ENCODE results near the gene AGPAT3. TPM values are rescaled to one million over a fixed set of nuclear protein-coding genes. Genes with fewer than 3 reads are reported as not detected.

The AGPAT3 gene
- total and polyA plus RNA-seq, 2 donors (not counting 1 experiment from before 2014, with no cell fraction given): 29.4 to 44.9 TPM

DNA sequence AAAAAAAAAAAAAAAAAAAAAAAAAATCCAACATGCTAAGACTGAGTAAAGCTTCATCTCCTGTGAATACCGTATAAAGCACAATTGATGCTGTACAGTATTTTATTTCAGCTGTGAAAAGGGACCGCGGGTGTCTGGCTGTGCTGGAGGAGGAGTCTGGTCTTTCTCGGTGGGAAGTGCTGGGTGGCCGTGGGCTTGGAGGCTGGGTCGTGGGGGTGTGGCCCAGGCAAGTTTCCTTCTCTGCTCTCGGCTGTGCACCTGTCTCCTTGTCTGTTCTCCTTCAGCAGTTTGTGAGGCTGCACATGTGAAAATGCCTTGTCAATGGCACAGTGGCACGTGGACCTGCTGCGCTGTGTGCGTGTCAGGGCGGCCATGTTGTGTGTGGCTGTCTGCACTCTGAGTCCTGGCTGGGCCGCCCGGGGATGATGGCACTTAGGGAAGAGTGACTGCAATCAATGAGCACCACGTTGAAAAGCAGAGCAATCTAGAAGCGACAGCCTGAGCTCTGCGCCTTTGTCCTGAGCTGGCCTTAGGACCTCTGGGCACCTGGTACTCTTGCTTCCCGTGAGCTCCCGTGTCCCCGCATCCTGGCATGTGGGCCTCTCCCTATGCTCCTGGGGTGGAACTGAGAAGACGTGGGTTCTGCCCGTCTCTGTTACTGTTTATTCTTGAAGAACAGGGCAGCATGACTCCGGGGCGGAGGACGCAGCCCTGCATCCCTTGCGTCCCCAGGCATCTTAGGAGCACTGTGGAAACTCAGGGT, 14.5 kb downstream of the AGPAT3 start:
- H3K4me2 ChIP-seq (ENCODE audit: extremely low read depth, insufficient read depth, low read length): no peak overlapping the region
- no peaks in the 10 kb centered on the region for H4K20me1 ChIP-seq (ENCODE audit: control insufficient read depth, extremely low read depth, insufficient read depth, low read length)
- H3K9me3 ChIP-seq (ENCODE audit: control insufficient read depth, insufficient read depth, low read depth, low read length): no peaks in the 10 kb centered on the region
- no peak overlapping the region for H2AFZ ChIP-seq (ENCODE audit: low read length)
- TF ChIP-seq, protein P1, sequence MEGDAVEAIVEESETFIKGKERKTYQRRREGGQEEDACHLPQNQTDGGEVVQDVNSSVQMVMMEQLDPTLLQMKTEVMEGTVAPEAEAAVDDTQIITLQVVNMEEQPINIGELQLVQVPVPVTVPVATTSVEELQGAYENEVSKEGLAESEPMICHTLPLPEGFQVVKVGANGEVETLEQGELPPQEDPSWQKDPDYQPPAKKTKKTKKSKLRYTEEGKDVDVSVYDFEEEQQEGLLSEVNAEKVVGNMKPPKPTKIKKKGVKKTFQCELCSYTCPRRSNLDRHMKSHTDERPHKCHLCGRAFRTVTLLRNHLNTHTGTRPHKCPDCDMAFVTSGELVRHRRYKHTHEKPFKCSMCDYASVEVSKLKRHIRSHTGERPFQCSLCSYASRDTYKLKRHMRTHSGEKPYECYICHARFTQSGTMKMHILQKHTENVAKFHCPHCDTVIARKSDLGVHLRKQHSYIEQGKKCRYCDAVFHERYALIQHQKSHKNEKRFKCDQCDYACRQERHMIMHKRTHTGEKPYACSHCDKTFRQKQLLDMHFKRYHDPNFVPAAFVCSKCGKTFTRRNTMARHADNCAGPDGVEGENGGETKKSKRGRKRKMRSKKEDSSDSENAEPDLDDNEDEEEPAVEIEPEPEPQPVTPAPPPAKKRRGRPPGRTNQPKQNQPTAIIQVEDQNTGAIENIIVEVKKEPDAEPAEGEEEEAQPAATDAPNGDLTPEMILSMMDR (conservative IDR thresholded peaks at IDR 0.05 in 1 of 2, IDR thresholded peaks at IDR 0.05 in 1 of 2; ENCODE audit: low read depth in 1 of 2, low read length in 2 of 2): no peak
- H3K36me3 ChIP-seq (ENCODE audit: control insufficient read depth, insufficient read depth, low read length): no peaks in the 10 kb centered on the region
- no peak overlapping the region for H3K9ac ChIP-seq (ENCODE audit: insufficient read depth, low read length)
- H3K79me2 ChIP-seq (ENCODE audit: control insufficient read depth, insufficient read depth, low read length): peaks cover 14% of the 10 kb centered on the region
- DNase-seq (ENCODE audit: low read depth in 2 of 2): no peak
- no peak overlapping the region for H3K4me3 ChIP-seq (replicated peaks in 1 of 4; ENCODE audit: control extremely low read depth in 1 of 4, insufficient read depth in 1 of 4, low read depth in 3 of 4, low read length in 4 of 4)
- H3K27ac ChIP-seq (ENCODE audit: insufficient read depth, low read length): no peak overlapping the region
- H3K27me3 ChIP-seq (ENCODE audit: control insufficient read depth, insufficient read depth, low read length): no peaks in the 10 kb centered on the region
- H3K4me1 ChIP-seq (ENCODE audit: control insufficient read depth, extremely low read depth, insufficient read depth, low read length): peaks cover 3% of the 10 kb centered on the region

DNA sequence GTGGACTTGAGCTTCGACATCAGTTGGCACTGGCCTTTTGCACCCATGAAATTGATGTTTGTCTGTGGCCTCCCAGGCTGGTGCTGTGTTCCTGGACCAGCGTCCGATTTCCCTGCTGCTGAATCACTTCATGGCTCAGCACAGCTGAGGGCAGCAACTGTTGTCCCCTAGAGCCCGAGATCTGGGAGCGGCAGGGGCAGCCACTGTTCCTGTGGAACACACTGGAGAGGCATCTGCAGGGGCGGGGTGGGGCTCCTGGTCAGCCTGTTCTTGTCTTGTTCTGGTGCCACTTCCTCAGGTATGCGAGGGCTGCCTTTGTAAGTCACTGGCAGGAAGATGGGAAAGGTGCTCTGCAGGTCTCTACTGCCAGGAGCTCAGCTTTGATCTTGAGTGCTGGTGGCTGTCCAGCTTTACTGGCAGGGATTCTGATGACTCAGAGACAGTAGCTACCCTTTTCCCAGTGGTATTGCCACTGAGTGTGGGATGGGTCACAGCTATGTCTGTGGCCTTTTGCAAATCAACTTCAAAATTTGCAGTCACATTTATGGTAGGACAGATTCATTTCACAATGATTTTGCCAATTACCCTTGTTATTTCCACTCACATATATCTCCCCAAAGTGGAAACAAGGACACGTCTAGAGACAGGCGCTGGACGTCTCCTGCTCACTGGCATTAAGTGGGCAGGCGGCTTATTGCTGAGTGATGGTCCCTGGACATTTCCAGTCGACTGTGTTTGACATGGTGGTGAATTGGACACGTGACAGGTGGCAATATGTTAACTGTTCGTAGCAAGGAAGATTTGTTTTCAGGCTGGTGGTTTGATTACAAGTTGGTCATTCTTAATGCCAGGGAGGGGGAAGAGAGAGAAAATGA, 15.3 kb downstream of the AGPAT3 start:
- peak in 1 of 2 donors; percentile 41 for DNase-seq (ENCODE audit: low read depth in 2 of 2)
- Histone ChIP-seq H3K4me2 (ENCODE audit: extremely low read depth, insufficient read depth, low read length) (no peak overlapping the region), H3K36me3 (ENCODE audit: control insufficient read depth, insufficient read depth, low read length) (no peaks in the 10 kb centered on the region), H2AFZ (ENCODE audit: low read length) (no peak overlapping the region), H3K27ac (ENCODE audit: insufficient read depth, low read length) (no peak overlapping the region), H3K79me2 (ENCODE audit: control insufficient read depth, insufficient read depth, low read length) (peaks cover 20% of the 10 kb centered on the region), H3K9me3 (ENCODE audit: control insufficient read depth, insufficient read depth, low read depth, low read length) (no peaks in the 10 kb centered on the region), H3K27me3 (ENCODE audit: control insufficient read depth, insufficient read depth, low read length) (no peaks in the 10 kb centered on the region), H3K4me1 (ENCODE audit: control insufficient read depth, extremely low read depth, insufficient read depth, low read length) (peaks cover 3% of the 10 kb centered on the region), H3K4me3 (replicated peaks in 1 of 4; ENCODE audit: control extremely low read depth in 1 of 4, insufficient read depth in 1 of 4, low read depth in 3 of 4, low read length in 4 of 4) (no peak overlapping the region), H3K9ac (ENCODE audit: insufficient read depth, low read length) (no peak overlapping the region), H4K20me1 (ENCODE audit: control insufficient read depth, extremely low read depth, insufficient read depth, low read length) (no peaks in the 10 kb centered on the region)
- no peak for TF ChIP-seq EZH2 (IDR thresholded peaks at IDR 0.05; ENCODE audit: low read length, missing control alignments)
- TF ChIP-seq, protein P1 (conservative IDR thresholded peaks at IDR 0.05 in 1 of 2, IDR thresholded peaks at IDR 0.05 in 1 of 2; ENCODE audit: low read depth in 1 of 2, low read length in 2 of 2): no peak

DNA sequence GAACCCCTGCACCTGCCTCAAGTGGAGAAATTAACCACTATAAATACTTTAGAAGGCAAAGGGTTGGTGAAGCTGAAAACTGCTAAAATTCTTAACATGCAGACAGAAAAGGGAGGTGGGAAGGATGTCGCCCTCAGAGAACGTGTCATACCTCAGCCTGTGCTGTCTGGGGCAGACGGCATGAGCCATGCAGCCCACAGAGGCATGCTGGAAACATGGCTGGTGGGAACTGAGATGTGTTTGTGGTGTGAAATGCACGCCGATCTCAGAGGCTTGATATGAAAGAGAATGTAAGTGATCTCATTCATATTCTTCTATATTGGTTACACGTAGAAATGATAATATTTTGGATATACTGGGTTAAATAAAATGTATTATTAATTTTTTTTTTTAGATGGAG, 16.3 kb downstream of the AGPAT3 start:
- TF ChIP-seq, protein P1 (conservative IDR thresholded peaks at IDR 0.05 in 1 of 2, IDR thresholded peaks at IDR 0.05 in 1 of 2; ENCODE audit: low read depth in 1 of 2, low read length in 2 of 2): no peak
- TF ChIP-seq EZH2 (IDR thresholded peaks at IDR 0.05; ENCODE audit: low read length, missing control alignments): no peak
- Histone ChIP-seq H3K9ac (ENCODE audit: insufficient read depth, low read length) (no peak overlapping the region), H4K20me1 (ENCODE audit: control insufficient read depth, extremely low read depth, insufficient read depth, low read length) (no peaks in the 10 kb centered on the region), H3K4me2 (ENCODE audit: extremely low read depth, insufficient read depth, low read length) (no peak overlapping the region), H3K4me3 (replicated peaks in 1 of 4; ENCODE audit: control extremely low read depth in 1 of 4, insufficient read depth in 1 of 4, low read depth in 3 of 4, low read length in 4 of 4) (no peak overlapping the region), H3K27me3 (ENCODE audit: control insufficient read depth, insufficient read depth, low read length) (no peaks in the 10 kb centered on the region), H3K36me3 (ENCODE audit: control insufficient read depth, insufficient read depth, low read length) (no peaks in the 10 kb centered on the region), H3K27ac (ENCODE audit: insufficient read depth, low read length) (no peak overlapping the region), H3K79me2 (ENCODE audit: control insufficient read depth, insufficient read depth, low read length) (peaks cover 24% of the 10 kb centered on the region), H2AFZ (ENCODE audit: low read length) (no peak overlapping the region), H3K9me3 (ENCODE audit: control insufficient read depth, insufficient read depth, low read depth, low read length) (no peaks in the 10 kb centered on the region), H3K4me1 (ENCODE audit: control insufficient read depth, extremely low read depth, insufficient read depth, low read length) (peaks cover 3% of the 10 kb centered on the region)
- DNase-seq (ENCODE audit: low read depth in 2 of 2): peak in 1 of 2 donors; percentile 24
